GM21447 (cell line): ENCODE measurements around the gene ZNF862.
"Not testable (repeated sequence)": the region's sequence is repeated elsewhere in the genome, so short reads cannot be mapped to it uniquely, and the experiment has no call there.

Source experiments
- ATAC-seq: cut with Tn5 transposase; IDR thresholded peaks from one replicate; pipeline ENCODE4 v1.9.1; 2021; ENCODE audit not compliant: unreplicated experiment

Gene ZNF862

GRCh38 chr7:149879766-149880637, 41.8 kb downstream of the ZNF862 start:
- no peak for ATAC-seq

GRCh38 chr7:149880638-149881311, 42.6 kb downstream of the ZNF862 start:
- no peak for ATAC-seq

GRCh38 chr7:149881328-149882247, 43.4 kb downstream of the ZNF862 start:
- ATAC-seq: no peak

- no peak for ATAC-seq
Observed at GRCh38 chr7:149882248-149883047, 44.3 kb downstream of the ZNF862 start.

- no peak for ATAC-seq
Observed at GRCh38 chr7:149883048-149883438, 44.9 kb downstream of the ZNF862 start.

- no peak for ATAC-seq
Observed at GRCh38 chr7:149883452-149883861, 45.3 kb downstream of the ZNF862 start.

- ATAC-seq: no peak
Observed at GRCh38 chr7:149884016-149884415, 45.8 kb downstream of the ZNF862 start.

- ATAC-seq: no peak
Observed at GRCh38 chr7:149884541-149884940, 46.4 kb downstream of the ZNF862 start.

- no peak for ATAC-seq
Observed at GRCh38 chr7:149885191-149886017, 47.2 kb downstream of the ZNF862 start.

GRCh38 chr7:149886018-149886415, 47.8 kb downstream of the ZNF862 start:
- no peak for ATAC-seq

GRCh38 chr7:149887311-149887710, 49.1 kb downstream of the ZNF862 start:
- ATAC-seq: no peak

- not testable (repeated sequence) for ATAC-seq
Observed at GRCh38 chr7:149890715-149891114, 52.5 kb downstream of the ZNF862 start.

- ATAC-seq: not testable (repeated sequence)
Observed at GRCh38 chr7:149894957-149895356, 56.8 kb downstream of the ZNF862 start.

- ATAC-seq: not testable (repeated sequence)
Observed at GRCh38 chr7:149907776-149908376, 69.7 kb downstream of the ZNF862 start.

- not testable (repeated sequence) for ATAC-seq
Observed at GRCh38 chr7:149910219-149910618, 72.0 kb downstream of the ZNF862 start.

GRCh38 chr7:149912126-149912525, 74.0 kb downstream of the ZNF862 start:
- ATAC-seq: not testable (repeated sequence)
